GM23248 (cell line): ENCODE data around the gene CSKMT. TPM values are rescaled to one million over a fixed set of nuclear protein-coding genes. Genes with fewer than 3 reads are reported as not detected.
"Not testable (repeated sequence)": the region's sequence is repeated elsewhere in the genome, so short reads cannot be mapped to it uniquely, and the experiment has no call there.

Experiments
- DNase-seq: peaks from one replicate; pipeline ENCODE4 v3.0.0-alpha.2; 2015
- H2AFZ ChIP-seq: fragments of 200-600 bp; sonication (generic); 2 replicates; pipeline ENCODE4 v1.6.1; 2016; ENCODE audit warnings: antibody characterized with exemption
- H3F3A ChIP-seq: fragments of 200-600 bp; sonication (generic); 2 replicates; pipeline ENCODE4 v1.6.1; 2016; ENCODE audit warnings: mild to moderate bottlenecking, antibody characterized with exemption, mixed run types; ENCODE audit not compliant: insufficient read depth
- H3K27ac ChIP-seq: fragments of 200-600 bp; sonication (generic); 2 replicates; pipeline ENCODE4 v1.5.1; 2016; ENCODE audit warnings: mild to moderate bottlenecking
- H3K27me3 ChIP-seq: fragments of 200-600 bp; sonication (generic); replicated peaks from 2 replicates; pipeline ENCODE4 v1.6.1; 2016; ENCODE audit warnings: mild to moderate bottlenecking; ENCODE audit not compliant: insufficient read depth
- H3K36me3 ChIP-seq: fragments of 200-600 bp; sonication (generic); 2 replicates; pipeline ENCODE4 v1.6.1; 2016; ENCODE audit warnings: low read depth, mild to moderate bottlenecking
- H3K4me1 ChIP-seq: fragments of 200-600 bp; sonication (generic); 2 replicates; pipeline ENCODE4 v1.6.1; 2016; ENCODE audit warnings: mild to moderate bottlenecking; ENCODE audit not compliant: insufficient read depth
- H3K4me2 ChIP-seq: fragments of 200-600 bp; sonication (generic); one replicate; pipeline ENCODE4 v1.6.1; 2016; ENCODE audit warnings: mild to moderate bottlenecking; ENCODE audit not compliant: unreplicated experiment
- H3K4me3 ChIP-seq: fragments of 200-600 bp; sonication (generic); 2 replicates; pipeline ENCODE4 v1.5.1; 2016; ENCODE audit warnings: mild to moderate bottlenecking
- H3K79me2 ChIP-seq: fragments of 200-600 bp; sonication (generic); 2 replicates; pipeline ENCODE4 v1.6.1; 2016; ENCODE audit warnings: mild to moderate bottlenecking; ENCODE audit not compliant: insufficient read depth
- H3K9ac ChIP-seq: fragments of 200-600 bp; sonication (generic); 2 replicates; pipeline ENCODE4 v1.6.1; 2016; ENCODE audit warnings: mild to moderate bottlenecking
- H3K9me2 ChIP-seq: fragments of 200-600 bp; sonication (generic); 2 replicates; pipeline ENCODE4 v1.6.1; 2016; ENCODE audit warnings: mixed run types, mild to moderate bottlenecking, moderate library complexity; ENCODE audit not compliant: insufficient read depth
- H3K9me3 ChIP-seq: fragments of 200-600 bp; sonication (generic); one replicate; pipeline ENCODE4 v1.6.1; 2017; ENCODE audit warnings: low read depth
- H4K20me1 ChIP-seq: fragments of 200-600 bp; sonication (generic); 2 replicates; pipeline ENCODE4 v1.6.0; 2016; ENCODE audit not compliant: insufficient read depth
- EZH2 ChIP-seq: fragments of 200-600 bp; sonication (generic); IDR thresholded peaks from 2 replicates; pipeline ENCODE4 v1.6.1; 2018; ENCODE audit warnings: antibody characterized with exemption, mild to moderate bottlenecking; ENCODE audit not compliant: insufficient read depth, poor library complexity, severe bottlenecking
- EZH2phosphoT487 ChIP-seq: fragments of 200-600 bp; sonication (generic); IDR thresholded peaks from 2 replicates; pipeline ENCODE4 v1.6.1; 2018; ENCODE audit warnings: antibody characterized with exemption, moderate library complexity, mild to moderate bottlenecking, low read depth; ENCODE audit not compliant: insufficient read depth
- WGBS, 2 experiments: methylation state at CpG; one replicate each; pipeline ENCODE4 v1.1.6; 2015 to 2017; ENCODE audit warnings: low lambda C conversion rate in 2 of 2, low coverage in 1 of 2; ENCODE audit errors: missing lambda C conversion rate in 2 of 2; 5-methylcytosine and 5-hydroxymethylcytosine counted together
- in situ Hi-C: fragments of 300-500 bp; cut with MboI; formaldehyde crosslinking; loops from 2 replicates; pipeline ENCODE4 v1.15.0; 2020
- polyA plus RNA-seq: library from polyadenylated mRNA; unstranded; fragments of >200 nt; fragmentation: Nextera tagmentation; extraction: Ambion mirVana; gene quantifications from 2 replicates; pipeline ENCODE4 v1.2.1, GENCODE V29; 2016
- total RNA-seq: library from RNA; depleted of rRNA; stranded (reverse); fragments of >200 nt; shearing (Covaris generic); gene quantifications from 2 replicates; pipeline ENCODE4 v1.2.3, GENCODE V29; 2014

The CSKMT gene
- total and polyA plus RNA-seq, 2 experiments from 2014 or later, result 3.6 to 5.4 TPM

DNA sequence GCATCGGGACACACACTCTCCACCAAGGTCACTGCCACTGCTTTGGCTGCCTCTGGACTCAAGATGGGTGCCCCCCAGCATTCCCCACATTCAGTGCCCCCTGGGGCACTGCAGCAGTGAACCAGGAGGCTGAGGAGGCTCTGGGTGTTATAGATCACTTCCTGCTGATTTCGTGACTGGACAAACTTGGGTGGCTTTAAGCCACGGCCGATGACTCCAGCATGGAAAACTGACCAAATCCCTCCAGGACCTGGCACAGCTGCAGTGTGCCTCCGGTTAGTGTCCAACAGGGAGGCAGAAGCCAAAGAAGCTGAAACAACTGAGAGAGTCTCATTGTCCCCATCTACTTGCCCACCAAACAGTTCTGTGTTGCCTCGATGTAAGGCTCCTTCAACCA is 17.5 kb upstream of the CSKMT start:
- no peaks in the 10 kb centered on the region for H3K27me3 ChIP-seq

DNA sequence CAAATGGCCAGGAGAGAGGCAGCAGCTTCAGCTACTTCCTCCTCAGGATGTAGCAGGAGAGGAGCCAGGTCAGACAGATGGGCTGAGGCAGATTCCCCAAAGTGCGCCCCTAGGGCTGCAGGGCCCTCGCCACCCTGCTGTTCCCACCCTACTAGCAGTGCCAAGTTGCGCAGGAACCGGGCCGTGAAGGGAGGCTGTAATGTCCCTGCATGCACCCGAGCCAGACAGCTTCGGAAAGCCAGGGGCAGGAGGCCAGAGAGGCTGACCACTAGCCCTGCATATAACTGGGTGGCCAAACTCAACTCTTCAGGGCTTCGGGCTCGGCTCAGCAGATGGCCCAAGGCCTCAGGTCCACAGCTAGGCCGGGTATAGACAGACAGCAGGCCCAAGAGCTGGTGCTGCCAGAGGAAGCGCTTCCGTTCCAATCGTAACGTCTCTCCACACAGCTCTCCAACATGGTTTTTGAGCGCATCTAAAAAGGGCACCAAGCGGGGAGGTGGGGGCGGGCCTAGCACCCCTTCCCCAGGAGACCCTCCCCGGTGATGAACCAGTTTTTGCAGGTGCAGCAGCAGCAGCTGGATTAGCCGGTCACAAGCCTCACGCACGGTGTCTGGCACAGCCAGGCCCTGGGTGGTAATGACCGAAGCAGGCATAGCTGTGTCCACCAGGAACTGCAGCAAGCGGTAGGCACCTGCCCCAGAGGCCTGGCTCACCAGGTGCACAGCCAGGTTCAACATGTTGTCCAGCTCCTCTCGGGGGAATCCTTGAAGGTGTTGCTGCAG is 16.7 kb upstream of the CSKMT start:
- H3K9me2 ChIP-seq, result no peaks in the 10 kb centered on the region
- H3K9me3 ChIP-seq, result no peaks in the 10 kb centered on the region
- WGBS, 2 experiments, result 85 to 87% methylated on average over 24 of the region's 24 CpGs
- H2AFZ ChIP-seq, result no peak overlapping the region
- peaks cover 73% of the 10 kb centered on the region for H3K79me2 ChIP-seq
- no peak for DNase-seq
- no peaks in the 10 kb centered on the region for H3K27me3 ChIP-seq
- no peak overlapping the region; the same call in 1 of the 2 replicates for H3K27ac ChIP-seq
- no peaks in the 10 kb centered on the region; the same call in 1 of the 2 replicates for H3K36me3 ChIP-seq
- no peak overlapping the region for H3K4me2 ChIP-seq
- peaks cover 25% of the 10 kb centered on the region for H3K4me1 ChIP-seq
- TF ChIP-seq EZH2phosphoT487 (no peak), EZH2 (no peak)
- H3F3A ChIP-seq, result peaks cover 10% of the 10 kb centered on the region; the same call in 1 of the 2 replicates
- H4K20me1 ChIP-seq, result no peaks in the 10 kb centered on the region
- no peak overlapping the region for H3K4me3 ChIP-seq
- in situ Hi-C loops, result no loop called here
- H3K9ac ChIP-seq, result 0 out of 2 replicates have a peak overlapping the region, but pooled peaks have one; percentile 13

More for the DNA sequence above, 17.5 kb upstream of the CSKMT start:
- Histone ChIP-seq H3K36me3 (peaks cover 5% of the 10 kb centered on the region), H3K9ac (0 out of 2 replicates have a peak overlapping the region, but pooled peaks have one; percentile 13), H2AFZ (no peak overlapping the region), H4K20me1 (no peaks in the 10 kb centered on the region), H3K4me3 (no peak overlapping the region), H3K9me3 (no peaks in the 10 kb centered on the region), H3K4me1 (peaks cover 25% of the 10 kb centered on the region), H3K9me2 (no peaks in the 10 kb centered on the region), H3K4me2 (no peak overlapping the region), H3K79me2 (peaks cover 76% of the 10 kb centered on the region), H3K27ac (peak overlapping the region; percentile 73), H3F3A (peaks cover 10% of the 10 kb centered on the region; the same call in 1 of the 2 replicates)
- in situ Hi-C loops, result no loop called here
- 33 to 41% methylated on average over 6 of the region's 6 CpGs for WGBS, 2 experiments
- peak; percentile 63 for DNase-seq
- TF ChIP-seq EZH2, result no peak
- TF ChIP-seq EZH2phosphoT487, result no peak

DNA sequence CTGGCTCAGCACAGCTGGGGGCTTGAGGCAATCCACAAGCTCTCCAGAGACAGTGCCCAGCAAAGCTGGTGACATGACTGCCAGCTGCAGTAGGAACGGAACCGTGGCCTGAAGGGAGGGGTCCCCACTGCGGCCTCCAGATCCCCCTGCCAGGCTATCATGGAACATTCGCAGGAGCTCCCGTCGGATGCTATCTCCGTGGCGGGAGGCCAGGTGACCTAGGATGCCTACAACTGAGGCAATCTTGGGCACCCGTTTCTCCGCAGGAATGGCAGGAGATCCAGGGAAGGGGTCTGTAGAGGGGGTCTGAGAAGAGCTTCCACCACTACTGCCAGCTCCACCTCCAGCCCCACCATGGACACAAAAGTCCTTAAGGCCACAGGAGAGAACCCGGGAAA is 16.1 kb upstream of the CSKMT start:
- no peaks in the 10 kb centered on the region for H3K9me2 ChIP-seq
- no peak overlapping the region for H3K9ac ChIP-seq
- no peak overlapping the region for H3K4me3 ChIP-seq
- no peak overlapping the region for H3K4me2 ChIP-seq
- H3K9me3 ChIP-seq, result no peaks in the 10 kb centered on the region
- DNase-seq, result no peak
- in situ Hi-C loops, result no loop called here
- peaks cover 67% of the 10 kb centered on the region for H3K79me2 ChIP-seq
- H3F3A ChIP-seq, result peaks cover 10% of the 10 kb centered on the region; the same call in 1 of the 2 replicates
- no peak for TF ChIP-seq EZH2
- TF ChIP-seq EZH2phosphoT487, result no peak
- no peaks in the 10 kb centered on the region for H3K27me3 ChIP-seq
- H3K36me3 ChIP-seq, result no peaks in the 10 kb centered on the region; the same call in 1 of the 2 replicates
- peaks cover 25% of the 10 kb centered on the region for H3K4me1 ChIP-seq
- no peak overlapping the region for H3K27ac ChIP-seq
- WGBS, 2 experiments, result 82 to 83% methylated on average over 11 of the region's 11 CpGs
- no peaks in the 10 kb centered on the region for H4K20me1 ChIP-seq
- H2AFZ ChIP-seq, result no peak overlapping the region

DNA sequence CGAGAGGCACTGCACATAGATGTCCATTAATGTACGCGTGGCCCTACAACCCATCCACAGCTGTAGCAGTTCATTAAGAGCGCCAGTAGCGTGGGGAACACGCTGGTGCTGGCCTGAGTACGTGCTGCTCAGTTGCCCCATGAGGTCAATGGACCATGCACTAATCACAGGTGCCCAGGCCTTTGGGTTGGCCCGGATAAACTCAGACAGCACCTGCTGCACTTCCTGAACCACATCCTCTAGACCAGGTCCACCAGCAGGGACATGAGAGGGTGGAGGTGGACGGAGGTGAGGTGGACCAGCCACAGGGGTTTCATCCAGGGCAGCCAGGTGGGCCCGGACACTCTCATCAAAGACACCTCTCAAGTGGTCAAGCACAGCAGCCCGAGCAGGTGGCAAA is 15.6 kb upstream of the CSKMT start:
- H3K79me2 ChIP-seq, result peaks cover 62% of the 10 kb centered on the region
- H3K27ac ChIP-seq, result no peak overlapping the region
- DNase-seq, result no peak
- H3K4me3 ChIP-seq, result no peak overlapping the region
- H3K9me2 ChIP-seq, result no peaks in the 10 kb centered on the region
- H2AFZ ChIP-seq, result no peak overlapping the region
- peaks cover 25% of the 10 kb centered on the region for H3K4me1 ChIP-seq
- H4K20me1 ChIP-seq, result no peaks in the 10 kb centered on the region
- WGBS, 2 experiments, result 89 to 90% methylated on average over 11 of the region's 11 CpGs
- no peaks in the 10 kb centered on the region for H3K27me3 ChIP-seq
- H3F3A ChIP-seq, result peaks cover 10% of the 10 kb centered on the region; the same call in 1 of the 2 replicates
- no peak overlapping the region for H3K4me2 ChIP-seq
- in situ Hi-C loops, result no loop called here
- H3K9ac ChIP-seq, result no peak overlapping the region
- TF ChIP-seq EZH2, result no peak
- TF ChIP-seq EZH2phosphoT487, result no peak
- no peaks in the 10 kb centered on the region; the same call in 1 of the 2 replicates for H3K36me3 ChIP-seq
- H3K9me3 ChIP-seq, result no peaks in the 10 kb centered on the region

DNA sequence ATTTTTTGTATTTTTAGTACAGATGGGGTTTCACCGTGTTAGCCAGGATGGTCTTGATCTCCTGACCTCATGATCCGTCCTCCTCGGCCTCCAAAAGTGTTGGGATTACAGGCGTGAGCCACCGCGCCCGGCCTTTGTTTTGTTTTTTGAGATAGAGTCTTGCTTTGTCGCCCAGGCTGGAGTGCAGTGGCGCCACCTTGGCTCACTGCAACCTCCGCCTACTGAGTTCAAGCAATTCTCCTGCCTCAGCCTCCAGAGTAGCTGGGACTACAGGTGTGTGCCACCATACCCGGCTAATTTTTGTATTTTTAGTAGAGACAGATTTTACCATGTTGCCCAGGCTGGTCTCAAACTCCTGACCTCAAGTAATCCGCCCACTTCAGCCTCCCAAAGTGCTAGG is 14.8 kb upstream of the CSKMT start:
- H2AFZ ChIP-seq, H3K27me3 ChIP-seq, H3K27ac ChIP-seq, H3K4me3 ChIP-seq, H3K9ac ChIP-seq, H3K4me2 ChIP-seq, H4K20me1 ChIP-seq, H3K9me2 ChIP-seq, H3K36me3 ChIP-seq, DNase-seq, H3K9me3 ChIP-seq, in situ Hi-C loops: not testable (repeated sequence)
- H3K4me1 ChIP-seq, result peaks cover 19% of the 10 kb centered on the region
- peaks cover 10% of the 10 kb centered on the region; the same call in 1 of the 2 replicates for H3F3A ChIP-seq
- peaks cover 54% of the 10 kb centered on the region for H3K79me2 ChIP-seq
- 94% methylated on average over 12 of the region's 12 CpGs for WGBS, 2 experiments
